IgD-negative memory B cell (primary cell): ENCODE results near the gene CHGA. TPM values are rescaled to one million over a fixed set of nuclear protein-coding genes. Genes with fewer than 3 reads are reported as not detected.
A peak's percentile ranks its signal among the peaks of the same experiment; 100 is the strongest.

Experiments
- H3K27ac Mint-ChIP-seq, 3 donors: one replicate each; pipeline ENCODE4 v1.8.0; 2020 to 2022; ENCODE audit warnings: mild to moderate bottlenecking in 3 of 3, mixed read lengths in 3 of 3, moderate library complexity in 1 of 3
- H3K27me3 Mint-ChIP-seq: one replicate; pipeline ENCODE4 v1.8.0; 2021; ENCODE audit warnings: mixed read lengths
- H3K36me3 Mint-ChIP-seq: one replicate; pipeline ENCODE4 v1.8.0; 2020; ENCODE audit warnings: mild to moderate bottlenecking, mixed read lengths
- H3K4me1 Mint-ChIP-seq, 3 donors: one replicate each; pipeline ENCODE4 v1.8.0; 2020 to 2022; ENCODE audit warnings: mixed read lengths in 3 of 3, mild to moderate bottlenecking in 1 of 3
- H3K4me3 Mint-ChIP-seq, 4 donors: one replicate each; pipeline ENCODE4 v1.8.0; 2020 to 2022; ENCODE audit warnings: mild to moderate bottlenecking in 4 of 4, mixed read lengths in 4 of 4, moderate library complexity in 3 of 4
- H3K9me3 Mint-ChIP-seq, 3 donors: one replicate each; pipeline ENCODE4 v1.8.0; 2020 to 2021; ENCODE audit warnings: mixed read lengths in 3 of 3, mild to moderate bottlenecking in 1 of 3
- polyA plus RNA-seq: library from polyadenylated mRNA; unstranded; fragments of 300-500 nt; fragmentation: Illumina TruSeq; gene quantifications from one replicate; pipeline ENCODE4 v1.2.3, GENCODE V29; 2021

CHGA gene
- polyA plus RNA-seq, 1 donor from 2014 or later = 0.44 TPM

DNA sequence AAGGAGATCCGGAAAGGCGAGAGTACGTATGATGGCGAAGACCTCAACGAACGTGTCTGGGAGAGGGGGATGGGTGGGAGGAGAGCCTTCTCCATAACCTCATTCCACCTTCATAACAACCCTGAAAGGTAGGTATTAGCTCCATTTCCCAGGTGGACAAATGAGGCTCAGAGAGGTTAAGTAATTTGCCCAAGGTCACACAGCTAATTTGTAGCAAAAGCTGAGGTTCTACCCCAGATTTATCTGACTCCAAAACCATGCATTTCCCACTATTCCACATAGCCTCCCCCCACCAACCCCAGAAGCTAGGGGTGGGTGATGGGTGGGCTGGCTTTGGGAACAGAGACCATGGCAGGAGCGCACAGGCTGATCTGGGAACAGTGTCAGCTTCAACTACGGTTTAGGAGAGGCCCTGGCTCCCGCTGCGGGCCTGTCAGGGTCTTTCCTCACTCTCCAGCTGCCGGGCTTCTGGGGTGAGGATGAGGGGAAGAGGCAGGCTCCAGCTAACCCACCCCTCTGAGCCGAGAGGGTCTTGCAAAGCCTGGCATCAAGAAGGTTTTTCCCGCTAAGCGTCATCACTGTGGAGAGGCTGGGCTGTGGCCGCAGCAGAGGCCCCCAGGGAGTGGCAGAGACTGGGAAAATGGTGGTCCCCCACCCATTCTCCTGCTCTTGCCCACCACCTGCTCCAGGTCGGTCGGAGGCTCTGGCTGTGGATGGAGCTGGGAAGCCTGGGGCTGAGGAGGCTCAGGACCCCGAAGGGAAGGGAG is 8.9 kb downstream of the CHGA start:
- no peaks in the 10 kb centered on the region for H3K27me3 Mint-ChIP-seq
- no peak overlapping the region for H3K4me3 Mint-ChIP-seq
- no peak overlapping the region for H3K27ac Mint-ChIP-seq
- peaks cover 0 to 2% (median 0%) of the 10 kb centered on the region in 3 donors for H3K4me1 Mint-ChIP-seq
- peaks cover 2% of the 10 kb centered on the region for H3K36me3 Mint-ChIP-seq
- H3K9me3 Mint-ChIP-seq = no peaks in the 10 kb centered on the region

DNA sequence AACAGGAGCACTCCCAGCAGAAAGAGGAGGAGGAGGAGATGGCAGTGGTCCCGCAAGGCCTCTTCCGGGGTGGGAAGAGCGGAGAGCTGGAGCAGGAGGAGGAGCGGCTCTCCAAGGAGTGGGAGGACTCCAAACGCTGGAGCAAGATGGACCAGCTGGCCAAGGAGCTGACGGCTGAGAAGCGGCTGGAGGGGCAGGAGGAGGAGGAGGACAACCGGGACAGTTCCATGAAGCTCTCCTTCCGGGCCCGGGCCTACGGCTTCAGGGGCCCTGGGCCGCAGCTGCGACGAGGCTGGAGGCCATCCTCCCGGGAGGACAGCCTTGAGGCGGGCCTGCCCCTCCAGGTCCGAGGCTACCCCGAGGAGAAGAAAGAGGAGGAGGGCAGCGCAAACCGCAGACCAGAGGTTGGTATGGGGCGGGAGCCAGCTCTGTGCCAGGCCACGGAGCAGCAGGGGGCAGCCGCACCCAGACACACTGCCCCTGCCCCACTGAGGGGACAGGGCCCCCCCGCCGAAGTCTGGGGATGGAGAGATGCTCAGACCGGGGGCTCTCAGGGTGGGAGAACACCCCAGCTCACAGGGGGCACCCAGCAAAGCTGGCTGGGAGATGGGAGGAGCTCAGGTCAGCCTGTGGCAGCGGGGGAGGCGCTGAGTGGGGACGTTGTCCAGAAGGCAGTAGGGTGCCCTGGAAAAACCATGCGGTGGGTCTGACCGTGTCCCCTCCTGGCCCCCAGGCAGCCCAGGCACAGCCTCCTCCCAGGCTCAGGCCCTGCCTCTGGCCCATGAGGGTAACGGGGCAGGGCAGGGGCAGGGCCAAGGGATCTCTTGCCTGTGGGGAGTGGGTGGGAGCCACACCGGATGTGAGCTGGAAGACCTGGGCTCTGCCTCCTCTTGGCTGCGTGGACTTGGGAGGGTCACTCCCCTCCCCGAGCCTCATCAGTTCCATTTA is 9.8 kb downstream of the CHGA start:
- Mint-ChIP-seq H3K4me3 (no peak overlapping the region), H3K27me3 (no peaks in the 10 kb centered on the region), H3K36me3 (peaks cover 3% of the 10 kb centered on the region), H3K27ac (no peak overlapping the region), H3K4me1 (no peaks in the 10 kb centered on the region), H3K9me3 (no peaks in the 10 kb centered on the region)

DNA sequence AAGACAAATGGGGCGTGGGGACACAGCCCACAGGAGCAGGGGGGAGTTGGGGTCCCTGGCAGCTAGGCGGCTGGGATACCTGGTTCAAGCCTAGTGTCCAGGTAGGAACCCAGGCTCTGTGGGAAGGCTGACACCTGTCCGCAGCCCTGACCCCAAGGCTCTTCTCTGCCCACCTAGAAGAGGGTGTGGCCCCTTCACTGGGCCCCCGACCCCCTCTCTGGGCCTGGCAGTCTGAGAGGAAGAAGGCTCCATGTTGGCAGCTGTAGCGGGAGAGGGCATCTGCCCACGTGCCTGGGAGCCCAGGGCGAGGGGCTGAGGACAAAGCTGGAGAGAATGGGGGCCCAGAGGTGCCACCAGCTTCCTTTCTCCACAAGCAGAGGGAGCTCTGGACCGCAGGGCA is 10.5 kb downstream of the CHGA start:
- no peaks in the 10 kb centered on the region for H3K9me3 Mint-ChIP-seq
- H3K27me3 Mint-ChIP-seq = no peaks in the 10 kb centered on the region
- H3K4me1 Mint-ChIP-seq = no peaks in the 10 kb centered on the region
- H3K36me3 Mint-ChIP-seq = peaks cover 3% of the 10 kb centered on the region
- H3K27ac Mint-ChIP-seq = no peak overlapping the region
- H3K4me3 Mint-ChIP-seq = no peak overlapping the region

DNA sequence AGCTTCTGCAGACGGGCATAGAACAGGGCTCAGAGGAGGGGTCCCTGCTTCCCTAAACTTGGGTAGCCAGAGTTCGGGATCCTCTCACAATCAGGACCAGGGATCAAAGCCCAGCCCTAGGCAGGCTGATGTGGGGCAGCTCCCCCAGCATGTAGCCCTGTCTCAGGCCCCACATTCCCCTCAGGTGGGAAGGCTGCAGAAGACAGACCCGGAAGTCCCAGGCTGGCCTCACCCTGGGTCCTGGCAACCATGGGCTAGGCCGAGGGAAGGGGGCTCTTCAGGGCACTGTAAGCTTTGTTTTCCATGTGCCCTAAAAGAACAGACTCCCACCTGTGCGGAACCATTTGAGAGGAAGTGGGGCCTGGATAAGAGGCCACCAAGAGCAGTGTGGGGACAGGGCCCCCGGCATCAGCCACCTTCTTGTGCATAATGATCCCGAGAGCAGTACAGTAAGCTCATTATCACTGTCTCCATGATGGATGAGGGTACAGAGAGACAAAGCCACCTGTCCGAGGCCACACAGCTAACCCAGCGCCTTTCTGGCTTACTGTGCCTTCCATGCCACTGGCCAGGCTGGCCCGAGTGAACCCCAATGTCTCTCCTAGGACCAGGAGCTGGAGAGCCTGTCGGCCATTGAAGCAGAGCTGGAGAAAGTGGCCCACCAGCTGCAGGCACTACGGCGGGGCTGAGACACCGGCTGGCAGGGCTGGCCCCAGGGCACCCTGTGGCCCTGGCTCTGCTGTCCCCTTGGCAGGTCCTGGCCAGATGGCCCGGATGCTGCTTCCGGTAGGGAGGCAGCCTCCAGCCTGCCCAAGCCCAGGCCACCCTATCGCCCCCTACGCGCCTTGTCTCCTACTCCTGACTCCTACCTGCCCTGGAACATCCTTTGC is 11.5 kb downstream of the CHGA start:
- Mint-ChIP-seq H3K36me3 (peaks cover 3% of the 10 kb centered on the region), H3K4me1 (no peaks in the 10 kb centered on the region), H3K27me3 (no peaks in the 10 kb centered on the region), H3K9me3 (no peaks in the 10 kb centered on the region), H3K4me3 (no peak overlapping the region), H3K27ac (no peak overlapping the region)

DNA sequence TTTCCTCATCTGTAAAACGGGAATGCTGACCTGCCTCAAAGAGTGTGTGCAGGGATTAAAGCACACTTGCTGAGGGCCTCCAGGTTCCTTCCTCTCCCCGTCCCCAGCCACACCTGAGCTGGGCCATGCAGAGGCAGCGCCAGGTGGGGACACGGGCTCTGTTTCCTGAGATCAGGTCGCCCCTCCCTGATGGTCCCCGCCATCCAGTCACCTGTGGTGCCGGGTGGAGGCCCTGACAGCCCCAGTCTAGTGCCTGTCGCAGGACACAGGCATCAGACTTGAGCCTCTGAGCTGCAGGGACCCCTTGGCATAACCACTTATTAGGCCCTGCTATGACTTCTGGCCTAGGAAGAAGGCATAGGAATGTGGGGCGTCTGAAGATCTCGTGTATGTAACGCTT is 12.5 kb downstream of the CHGA start:
- no peaks in the 10 kb centered on the region for H3K27me3 Mint-ChIP-seq
- no peaks in the 10 kb centered on the region for H3K9me3 Mint-ChIP-seq
- H3K36me3 Mint-ChIP-seq = peaks cover 3% of the 10 kb centered on the region
- no peak overlapping the region for H3K4me3 Mint-ChIP-seq
- no peak overlapping the region for H3K27ac Mint-ChIP-seq
- H3K4me1 Mint-ChIP-seq = no peaks in the 10 kb centered on the region

DNA sequence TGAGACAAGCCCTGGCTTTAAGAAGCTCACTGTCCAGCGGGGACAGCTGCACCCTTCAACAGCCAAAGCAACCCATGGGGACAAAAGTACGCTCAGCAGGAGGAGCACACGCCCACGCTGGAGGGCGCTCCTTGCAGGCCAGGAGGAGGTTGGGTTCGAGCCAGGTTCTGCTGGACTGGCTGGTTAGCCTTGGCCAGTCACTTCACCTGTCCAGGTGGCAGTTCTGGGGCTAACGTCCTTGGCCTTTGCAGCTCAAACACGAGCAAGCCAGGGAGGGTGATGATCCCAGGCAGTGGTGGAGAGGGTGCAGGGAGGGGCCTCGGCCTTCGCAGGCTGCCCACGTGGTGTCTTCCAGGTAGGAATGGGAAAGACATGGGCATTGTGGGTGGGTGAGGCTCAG is 13.1 kb downstream of the CHGA start:
- no peak overlapping the region for H3K27ac Mint-ChIP-seq
- no peaks in the 10 kb centered on the region for H3K4me1 Mint-ChIP-seq
- H3K36me3 Mint-ChIP-seq = peaks cover 3% of the 10 kb centered on the region
- no peak overlapping the region for H3K4me3 Mint-ChIP-seq
- H3K27me3 Mint-ChIP-seq = no peaks in the 10 kb centered on the region
- H3K9me3 Mint-ChIP-seq = no peaks in the 10 kb centered on the region

DNA sequence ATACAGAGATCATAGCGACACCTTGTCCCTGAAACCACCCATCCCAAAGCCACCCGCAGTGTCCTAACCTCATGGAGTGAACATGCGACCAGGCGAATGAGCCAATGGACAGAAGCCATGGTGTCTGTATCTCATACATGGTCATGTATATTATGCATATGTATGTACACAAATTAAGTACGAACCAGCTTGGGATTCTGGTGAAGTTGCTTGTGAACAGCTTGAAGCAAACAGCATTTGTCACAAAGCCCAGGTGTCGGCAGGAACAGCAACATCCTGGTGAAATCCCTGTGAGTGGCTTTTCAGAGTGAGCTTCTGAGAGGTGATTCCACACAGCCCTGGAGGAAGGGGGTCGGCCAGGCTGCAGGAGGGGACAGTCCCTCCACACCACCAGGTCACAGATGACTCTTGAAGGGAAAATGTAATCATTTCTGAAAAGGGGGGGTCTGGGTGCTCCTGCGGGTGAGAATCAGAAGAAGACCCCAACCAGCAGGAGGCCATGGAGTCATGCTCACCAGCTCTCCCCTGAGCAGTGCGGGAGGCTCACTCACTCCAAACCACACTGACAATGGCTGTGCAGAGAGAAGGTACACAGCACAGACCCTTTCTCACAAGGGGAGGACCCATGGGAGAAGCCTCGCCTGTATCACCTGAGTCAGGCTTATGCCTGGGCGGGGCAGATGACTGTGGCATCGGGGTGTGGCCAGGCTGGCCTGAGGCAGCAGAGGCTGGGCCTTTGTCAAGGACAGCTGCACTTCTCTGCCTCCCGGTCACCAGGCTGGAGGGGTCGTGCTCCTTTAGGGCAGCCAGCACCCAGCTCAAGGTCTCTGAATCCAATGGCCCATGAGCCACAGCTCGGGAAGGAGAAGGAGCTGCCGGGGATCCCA is 14.3 kb downstream of the CHGA start:
- Mint-ChIP-seq H3K4me3 (no peak overlapping the region), H3K4me1 (no peaks in the 10 kb centered on the region), H3K27ac (peak overlapping the region in 1 of 3 donors; percentile 32), H3K9me3 (no peaks in the 10 kb centered on the region), H3K27me3 (no peaks in the 10 kb centered on the region), H3K36me3 (peaks cover 3% of the 10 kb centered on the region)

DNA sequence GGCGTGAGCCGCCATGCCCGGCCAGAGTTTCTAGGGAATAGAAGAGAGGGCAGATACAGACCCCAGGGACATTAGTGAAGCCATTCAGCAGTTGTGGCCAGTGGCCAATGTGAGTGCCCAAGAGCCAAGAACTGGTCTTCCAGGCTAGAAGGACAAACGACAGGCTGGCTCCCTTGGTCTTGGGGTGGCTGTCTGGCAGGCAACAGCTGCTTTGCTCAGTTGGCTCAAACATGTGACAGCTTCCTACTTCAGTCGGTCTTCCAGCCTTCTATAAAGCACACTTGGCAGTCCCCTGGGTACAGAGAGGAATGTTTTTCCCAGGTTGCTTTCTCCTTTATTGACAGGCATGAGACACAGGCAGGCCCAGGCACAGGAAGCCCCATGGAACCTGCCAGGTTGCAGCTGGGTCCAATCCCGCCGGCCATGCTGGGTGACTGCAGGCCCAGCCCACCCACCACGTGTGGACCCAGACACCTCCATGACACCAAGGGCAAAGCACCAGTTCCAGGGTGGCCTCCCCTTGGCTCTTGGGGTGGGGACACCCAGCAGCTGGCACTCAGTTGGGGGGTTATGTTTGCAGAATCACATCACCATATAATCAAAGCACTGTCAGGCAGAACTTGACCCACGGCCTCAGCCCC is 15.4 kb downstream of the CHGA start:
- H3K27ac Mint-ChIP-seq = no peak overlapping the region
- H3K9me3 Mint-ChIP-seq = no peaks in the 10 kb centered on the region
- no peaks in the 10 kb centered on the region for H3K4me1 Mint-ChIP-seq
- no peaks in the 10 kb centered on the region for H3K27me3 Mint-ChIP-seq
- H3K36me3 Mint-ChIP-seq = peaks cover 3% of the 10 kb centered on the region
- H3K4me3 Mint-ChIP-seq = no peak overlapping the region

DNA sequence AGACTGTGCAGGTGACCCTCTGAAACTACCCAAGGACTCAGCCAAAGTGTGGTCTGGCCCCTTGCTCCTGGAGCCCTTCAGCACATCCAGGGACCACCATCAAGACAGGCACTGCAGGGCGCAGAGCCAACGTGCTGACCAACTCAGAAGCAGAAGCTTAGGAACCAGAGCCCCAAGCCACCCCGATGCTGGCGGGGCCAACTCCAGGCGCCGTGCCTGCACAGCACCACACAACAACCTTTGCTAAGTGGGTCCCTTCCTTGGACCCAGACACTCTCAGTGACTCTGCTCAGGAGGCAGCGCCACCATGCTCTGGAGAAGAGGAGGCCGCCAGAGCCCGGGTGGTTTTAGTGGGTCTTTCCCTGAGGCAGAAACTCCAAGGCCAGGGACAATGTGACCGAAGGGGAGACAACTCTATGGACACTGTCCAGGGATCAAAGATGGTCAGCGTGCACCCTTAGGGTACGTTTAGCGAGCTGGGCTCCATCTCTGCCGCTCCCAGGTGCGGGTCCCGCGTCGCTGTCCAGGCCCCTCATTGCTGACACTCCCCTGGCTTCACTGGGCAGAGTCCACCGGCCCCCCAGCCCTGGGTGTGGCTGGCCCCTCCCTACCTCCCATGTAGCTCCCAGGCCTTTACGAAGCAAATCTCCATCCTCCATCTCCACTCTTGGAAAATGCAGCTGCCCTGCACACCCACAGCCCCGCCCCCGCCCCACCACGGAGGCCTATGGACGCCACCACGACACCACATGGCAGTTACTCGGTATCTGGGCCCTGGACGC is 16.1 kb downstream of the CHGA start:
- H3K4me1 Mint-ChIP-seq = no peaks in the 10 kb centered on the region
- H3K9me3 Mint-ChIP-seq = no peaks in the 10 kb centered on the region

DNA sequence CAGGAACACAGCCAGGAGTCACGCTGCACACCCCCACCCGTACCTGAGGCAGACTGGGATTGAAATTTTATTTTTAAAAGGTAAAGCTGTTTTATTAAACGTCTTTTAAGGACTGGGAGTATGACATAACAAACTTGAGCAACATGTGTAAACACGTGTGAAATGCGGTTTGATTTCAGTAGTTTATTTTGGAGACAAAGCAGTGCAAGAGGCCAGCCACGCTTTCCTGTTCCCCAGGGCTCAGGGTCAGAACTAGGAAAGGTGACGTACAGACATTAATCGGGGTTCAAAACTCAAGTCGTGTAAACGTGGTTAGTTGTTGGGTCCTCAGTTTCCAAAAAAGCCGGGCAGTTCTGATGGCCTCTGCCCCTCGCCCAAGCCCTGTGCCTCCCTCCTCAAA is 16.7 kb downstream of the CHGA start:
- no peak overlapping the region for H3K27ac Mint-ChIP-seq
- H3K27me3 Mint-ChIP-seq = no peaks in the 10 kb centered on the region
- no peaks in the 10 kb centered on the region for H3K9me3 Mint-ChIP-seq
- H3K4me3 Mint-ChIP-seq = no peak overlapping the region
- H3K36me3 Mint-ChIP-seq = peaks cover 5% of the 10 kb centered on the region
- H3K4me1 Mint-ChIP-seq = no peaks in the 10 kb centered on the region

More for the DNA sequence above, 16.1 kb downstream of the CHGA start:
- H3K27ac Mint-ChIP-seq = no peak overlapping the region
- peaks cover 3% of the 10 kb centered on the region for H3K36me3 Mint-ChIP-seq
- H3K4me3 Mint-ChIP-seq = no peak overlapping the region
- H3K27me3 Mint-ChIP-seq = no peaks in the 10 kb centered on the region

DNA sequence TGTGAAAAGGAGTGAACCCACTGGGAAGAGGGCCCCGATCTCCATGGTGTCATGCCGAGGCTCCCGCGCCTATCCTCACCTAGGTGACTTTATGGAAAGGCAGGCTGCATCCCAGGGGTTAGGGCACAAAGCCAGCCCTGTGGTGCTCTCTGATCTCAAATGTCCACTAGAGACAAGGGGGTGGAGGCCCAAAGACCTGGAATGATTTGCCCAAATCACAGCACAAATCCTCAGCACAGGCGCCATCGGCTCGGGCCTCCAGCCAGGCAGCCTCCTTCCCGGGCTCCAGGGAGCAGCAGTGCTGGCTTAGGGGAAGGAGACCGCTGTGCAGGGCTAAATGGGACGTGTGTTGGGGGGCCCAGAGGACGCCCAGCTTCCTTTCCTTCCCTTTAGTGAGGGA is 17.6 kb downstream of the CHGA start:
- H3K9me3 Mint-ChIP-seq = no peaks in the 10 kb centered on the region
- H3K4me1 Mint-ChIP-seq = no peaks in the 10 kb centered on the region
- H3K27me3 Mint-ChIP-seq = no peaks in the 10 kb centered on the region
- H3K4me3 Mint-ChIP-seq = no peak overlapping the region
- H3K27ac Mint-ChIP-seq = no peak overlapping the region
- H3K36me3 Mint-ChIP-seq = peaks cover 8% of the 10 kb centered on the region

DNA sequence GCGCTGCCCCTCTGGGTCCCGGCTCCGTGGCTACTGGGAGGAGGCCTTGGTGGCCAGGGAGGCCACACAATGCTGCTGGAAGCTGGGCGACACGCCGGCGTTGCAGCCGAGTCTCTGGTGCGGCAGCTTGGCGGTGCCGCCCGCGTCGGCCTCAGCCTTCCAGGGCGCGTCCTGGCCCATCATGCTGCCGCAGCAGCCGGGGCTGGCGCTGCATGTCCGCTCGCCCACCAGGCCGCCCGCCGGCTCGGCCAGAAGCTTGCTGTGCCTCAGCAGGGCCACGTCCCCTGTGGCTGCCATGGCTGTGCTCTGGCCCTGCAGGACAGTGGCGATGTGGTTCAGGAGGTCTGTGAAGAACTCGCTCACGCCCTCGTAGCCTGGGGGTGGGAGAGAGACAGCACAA is 18.6 kb downstream of the CHGA start:
- H3K4me1 Mint-ChIP-seq = no peaks in the 10 kb centered on the region
- H3K4me3 Mint-ChIP-seq = no peak overlapping the region
- no peak overlapping the region for H3K27ac Mint-ChIP-seq
- no peaks in the 10 kb centered on the region for H3K27me3 Mint-ChIP-seq
- no peaks in the 10 kb centered on the region for H3K9me3 Mint-ChIP-seq
- H3K36me3 Mint-ChIP-seq = peaks cover 10% of the 10 kb centered on the region

DNA sequence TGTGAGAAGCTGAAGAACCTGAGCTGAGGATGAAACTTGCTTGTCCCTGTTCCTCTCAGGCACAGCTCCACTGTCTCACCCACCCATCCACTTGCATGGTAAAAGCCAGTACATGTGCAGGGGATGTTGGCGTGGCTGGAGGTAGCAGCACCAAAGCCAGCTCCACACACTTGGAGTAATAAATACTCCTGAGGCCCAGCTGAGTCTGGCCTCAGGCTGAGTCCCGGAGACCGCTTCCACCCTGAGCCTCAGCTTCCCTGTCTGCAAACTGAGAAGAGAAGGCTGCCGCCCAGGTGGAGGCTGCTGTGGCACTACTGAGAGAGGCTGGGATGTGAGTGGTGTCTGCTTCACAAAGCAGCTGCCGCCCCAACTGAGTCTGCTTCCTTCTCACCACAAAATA is 19.2 kb downstream of the CHGA start:
- Mint-ChIP-seq H3K4me3 (peak overlapping the region in 1 of 4 donors; percentile 17), H3K9me3 (no peaks in the 10 kb centered on the region), H3K27ac (no peak overlapping the region), H3K27me3 (no peaks in the 10 kb centered on the region), H3K4me1 (peaks cover 0 to under 1% (median 0%) of the 10 kb centered on the region in 3 donors), H3K36me3 (peaks cover 7% of the 10 kb centered on the region)
